ENCODE results near the gene TOMM40L.

The TOMM40L gene

DNA sequence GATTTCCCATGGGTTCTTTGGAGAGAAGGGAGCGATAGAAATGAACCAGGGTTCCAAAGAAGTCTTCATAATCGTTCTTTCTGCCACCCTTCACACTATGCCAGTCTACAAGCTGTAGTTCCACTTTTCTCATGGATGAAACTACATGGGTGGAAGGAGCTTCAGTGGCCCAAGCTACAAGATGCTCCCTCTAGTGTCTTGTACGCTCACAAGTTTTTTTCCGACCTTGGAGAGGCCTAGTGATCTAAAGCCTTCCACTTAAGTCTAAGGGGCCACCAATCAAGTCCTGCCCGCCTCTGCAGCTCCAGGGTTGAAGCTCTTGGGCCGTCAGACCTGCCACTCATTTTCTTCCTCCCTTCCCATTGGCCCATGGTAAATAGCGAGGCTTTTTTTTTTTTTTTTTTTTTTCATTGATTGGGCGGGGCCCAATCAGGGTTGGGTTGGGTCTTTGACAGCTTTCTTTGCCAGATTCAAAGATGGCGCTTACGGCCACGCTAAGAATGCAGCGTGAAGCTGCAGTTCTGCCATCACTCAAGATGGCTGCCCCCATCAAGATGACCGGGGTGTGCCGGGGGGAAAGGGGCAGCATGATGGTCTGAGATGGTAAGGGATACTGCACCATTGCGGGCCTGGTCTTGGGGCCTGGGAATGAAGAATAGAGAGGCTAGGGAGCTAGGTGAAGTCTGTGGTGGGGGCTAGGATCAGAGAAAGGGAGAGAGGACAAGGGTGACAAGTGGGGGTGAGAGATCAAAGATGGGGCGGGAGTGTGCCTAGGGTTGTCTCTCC is at the start of gene TOMM40L:
Gene TOMM40L (plus strand): TSS at position 527 of the 786 bp plus-strand sequence. CDS start 430 bp downstream, outside the sequence.
- no peak for DNase-seq

DNA sequence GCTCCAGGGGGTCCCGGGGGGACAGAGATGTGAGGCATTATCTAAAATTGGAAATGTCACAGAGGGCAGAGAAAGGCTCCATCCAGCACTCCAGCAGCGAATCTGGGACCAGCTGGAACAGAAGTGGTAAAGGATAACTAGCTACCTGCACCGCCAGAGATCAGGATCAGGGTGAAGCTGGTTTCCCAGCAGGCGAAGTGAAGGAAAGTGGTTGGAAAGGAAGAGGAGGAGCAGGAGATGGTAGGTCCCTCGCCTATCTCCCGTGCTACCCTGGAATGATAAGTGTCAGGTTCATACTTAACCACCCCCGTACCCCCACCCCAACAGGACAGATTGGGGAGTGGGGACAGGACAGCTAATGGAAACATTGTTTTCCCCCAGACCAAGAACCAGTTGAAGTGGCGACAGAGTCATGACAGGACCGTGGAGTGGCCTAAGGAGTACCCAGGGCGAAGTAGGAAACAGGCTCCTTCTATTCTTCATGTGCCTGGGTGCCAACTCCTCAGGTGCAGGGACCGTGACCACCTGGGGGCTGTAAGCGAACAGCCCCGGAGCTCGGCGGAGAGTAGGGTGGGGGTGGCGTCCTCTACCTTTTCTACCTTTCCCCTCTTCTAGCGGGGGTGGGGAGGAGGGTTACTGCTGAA is 49.3 kb upstream of the TOMM40L start:
- no peak for DNase-seq

DNA sequence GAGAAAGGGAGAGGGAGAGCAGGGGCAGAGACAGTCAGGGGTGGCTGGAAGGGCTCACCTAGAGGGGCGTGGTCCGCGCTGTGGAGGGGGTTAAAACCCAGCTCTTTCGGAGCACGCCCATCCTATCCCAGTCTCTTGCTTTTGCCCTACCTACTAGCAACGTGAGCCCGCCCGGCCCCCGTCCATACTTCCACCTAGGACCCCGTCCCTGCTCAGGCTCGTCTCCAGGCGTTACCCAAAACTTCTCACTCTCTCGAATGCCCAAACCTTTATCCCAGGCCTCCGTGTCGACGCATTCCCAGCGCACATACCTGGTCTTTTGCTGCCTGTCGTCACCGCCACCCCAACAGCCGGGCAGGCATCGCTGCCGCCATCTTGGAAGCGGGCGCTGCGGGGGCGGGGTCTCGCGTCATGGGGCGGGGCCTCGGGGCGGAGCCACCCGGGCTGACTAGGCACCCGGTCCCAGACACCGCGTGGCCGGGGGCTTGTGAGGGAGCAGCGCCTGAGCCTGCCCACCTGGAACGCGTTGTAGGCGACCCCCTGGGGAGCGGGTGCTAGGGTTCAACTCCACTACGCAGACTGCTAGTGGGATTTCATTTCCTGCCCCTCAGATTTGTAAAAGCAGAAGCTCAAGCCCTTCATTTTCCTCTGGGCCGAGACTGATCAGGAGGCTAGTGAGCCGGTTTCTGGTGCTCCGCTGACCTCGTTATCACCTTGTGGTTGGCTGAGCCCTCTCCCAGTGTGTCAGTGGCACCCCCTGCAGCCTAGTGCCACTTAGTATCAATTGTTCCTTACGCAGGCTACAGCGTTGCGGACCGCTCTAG is 48.5 kb upstream of the TOMM40L start, which contains the start of gene B4GALT3:
Gene B4GALT3 (minus strand): TSS at position 396 of the 824 bp plus-strand sequence. CDS start 1,447 bp downstream, outside the sequence.
- peak; percentile 61 for DNase-seq

DNA sequence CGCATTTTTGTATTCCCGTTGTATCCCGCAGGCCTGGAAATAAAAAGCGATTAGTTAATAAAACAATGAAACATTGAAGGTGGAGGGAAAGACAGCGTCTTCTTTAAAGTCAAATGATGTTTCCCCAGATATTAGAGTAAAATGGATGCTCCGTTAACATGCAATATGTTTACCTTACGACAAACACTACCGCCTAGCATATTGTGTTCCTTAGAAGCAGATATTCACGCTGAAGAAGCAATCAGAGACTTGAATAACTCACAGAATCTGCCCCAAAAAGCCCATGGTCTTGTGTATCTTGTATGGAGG is 48.0 kb upstream of the TOMM40L start:
- DNase-seq = no peak

DNA sequence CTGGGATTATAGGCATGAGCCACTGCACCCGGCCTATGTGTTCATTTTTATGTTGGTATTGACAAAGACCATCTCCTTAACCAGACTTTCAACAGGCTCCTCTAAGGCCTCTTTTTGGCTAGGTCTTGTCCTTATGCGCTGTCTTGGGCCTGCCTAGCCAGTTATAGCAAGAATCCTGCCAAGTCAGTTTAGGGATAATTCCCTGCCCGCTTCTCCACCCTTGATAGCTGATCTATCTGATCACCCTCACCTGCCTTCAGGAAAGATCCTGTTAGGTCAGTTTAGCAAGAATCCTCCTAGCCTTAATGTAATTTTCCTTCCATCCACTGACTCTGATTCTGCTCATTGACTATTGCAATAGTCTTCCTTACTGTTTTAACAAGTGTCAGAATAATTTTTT is 46.2 kb upstream of the TOMM40L start:
- no peak for DNase-seq

DNA sequence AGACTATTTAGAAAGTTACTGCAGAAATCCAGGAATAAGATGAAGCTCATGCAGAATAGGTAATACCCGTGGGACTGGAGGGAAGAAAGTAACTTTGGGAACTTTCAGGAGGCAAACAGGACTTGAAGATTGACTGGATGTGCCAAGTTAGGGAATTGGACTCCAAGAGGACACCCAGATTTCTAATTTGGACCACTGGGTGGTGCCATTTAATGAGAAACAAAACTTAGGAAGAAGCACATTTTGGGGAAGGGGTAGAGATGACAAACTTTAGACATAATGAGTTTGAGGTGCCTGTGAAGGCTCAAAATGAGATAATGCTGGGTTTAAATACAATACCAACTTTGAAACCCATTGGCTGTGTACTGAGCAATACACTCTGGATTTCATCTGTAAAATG is 45.2 kb upstream of the TOMM40L start:
- no peak for DNase-seq

GRCh38 chr1:161182214-161182613 is 43.6 kb upstream of the TOMM40L start:
- DNase-seq = no peak

GRCh38 chr1:161185282-161185682 is 40.6 kb upstream of the TOMM40L start:
- DNase-seq = no peak

GRCh38 chr1:161185732-161186311 is 40.0 kb upstream of the TOMM40L start:
- no peak for DNase-seq

- no peak for DNase-seq
Measured at GRCh38 chr1:161187311-161187710, 38.5 kb upstream of the TOMM40L start.

DNA sequence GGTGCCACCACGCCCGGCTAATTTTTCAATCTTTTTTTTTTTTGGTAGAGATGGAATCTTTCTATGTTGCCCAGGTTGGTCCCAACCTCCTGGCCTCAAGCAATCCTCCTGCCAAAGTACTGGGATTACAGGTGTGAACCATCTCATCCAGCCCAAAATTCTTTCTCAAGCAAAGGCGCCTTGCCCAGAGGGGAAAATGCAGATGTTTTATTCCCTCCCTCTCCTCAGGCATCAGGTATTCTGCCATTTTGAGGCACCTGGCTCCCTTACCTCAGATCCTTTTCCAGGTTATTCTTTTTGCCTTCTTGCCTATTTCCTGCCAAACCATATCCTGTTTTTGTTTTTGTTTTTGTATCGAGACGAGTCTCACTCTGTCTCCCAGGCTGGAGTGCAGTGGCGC is 37.5 kb upstream of the TOMM40L start:
- no peak for DNase-seq

DNA sequence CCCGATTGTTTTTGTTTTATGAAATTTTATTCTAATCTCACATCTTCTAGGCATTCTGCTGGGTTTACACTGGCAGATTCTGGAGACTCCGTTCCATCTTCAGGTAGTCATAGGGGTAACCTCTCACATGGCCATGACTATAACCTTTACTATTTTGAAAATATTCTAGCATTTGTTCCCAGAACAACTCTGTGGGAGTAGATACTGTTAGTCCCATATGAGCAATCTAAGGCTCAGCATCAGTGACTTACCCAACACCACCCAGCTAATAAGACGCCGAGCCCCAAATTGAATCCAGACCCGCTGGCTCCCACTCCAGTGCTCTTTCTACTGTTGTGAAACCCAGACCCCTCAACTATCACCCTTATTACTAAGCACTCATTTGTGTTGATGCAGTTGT is 36.8 kb upstream of the TOMM40L start:
- no peak for DNase-seq

DNA sequence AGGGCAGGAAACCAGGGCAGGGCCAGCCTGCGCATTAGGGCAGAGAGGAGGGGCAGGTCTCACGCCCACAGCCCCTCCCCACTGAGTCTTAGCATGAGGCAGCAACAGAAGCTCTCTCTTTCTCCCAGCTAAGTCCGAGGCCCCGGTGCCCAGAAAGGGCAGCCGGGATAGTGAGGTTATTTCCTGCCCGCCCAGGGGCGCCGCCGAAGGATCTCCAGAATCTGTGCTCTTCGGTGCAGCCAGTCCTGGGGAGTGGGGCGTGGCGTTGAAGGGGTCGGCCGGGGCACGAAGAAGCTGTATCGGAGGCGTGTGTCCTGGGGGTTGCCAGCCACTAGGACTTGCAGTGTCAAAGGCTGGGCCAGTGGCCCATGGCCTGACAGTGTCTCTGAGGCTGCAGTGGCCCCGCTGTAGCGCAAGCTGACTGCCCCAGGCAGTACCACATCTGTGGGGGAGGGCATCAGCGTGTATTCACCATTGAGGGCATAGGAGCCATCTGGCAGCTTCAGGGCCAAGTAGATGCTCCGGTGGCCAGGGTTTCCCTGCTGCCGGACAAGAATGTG is 34.8 kb upstream of the TOMM40L start:
- no peak for DNase-seq

GRCh38 chr1:161191971-161192370 is 33.9 kb upstream of the TOMM40L start:
- DNase-seq = no peak

DNA sequence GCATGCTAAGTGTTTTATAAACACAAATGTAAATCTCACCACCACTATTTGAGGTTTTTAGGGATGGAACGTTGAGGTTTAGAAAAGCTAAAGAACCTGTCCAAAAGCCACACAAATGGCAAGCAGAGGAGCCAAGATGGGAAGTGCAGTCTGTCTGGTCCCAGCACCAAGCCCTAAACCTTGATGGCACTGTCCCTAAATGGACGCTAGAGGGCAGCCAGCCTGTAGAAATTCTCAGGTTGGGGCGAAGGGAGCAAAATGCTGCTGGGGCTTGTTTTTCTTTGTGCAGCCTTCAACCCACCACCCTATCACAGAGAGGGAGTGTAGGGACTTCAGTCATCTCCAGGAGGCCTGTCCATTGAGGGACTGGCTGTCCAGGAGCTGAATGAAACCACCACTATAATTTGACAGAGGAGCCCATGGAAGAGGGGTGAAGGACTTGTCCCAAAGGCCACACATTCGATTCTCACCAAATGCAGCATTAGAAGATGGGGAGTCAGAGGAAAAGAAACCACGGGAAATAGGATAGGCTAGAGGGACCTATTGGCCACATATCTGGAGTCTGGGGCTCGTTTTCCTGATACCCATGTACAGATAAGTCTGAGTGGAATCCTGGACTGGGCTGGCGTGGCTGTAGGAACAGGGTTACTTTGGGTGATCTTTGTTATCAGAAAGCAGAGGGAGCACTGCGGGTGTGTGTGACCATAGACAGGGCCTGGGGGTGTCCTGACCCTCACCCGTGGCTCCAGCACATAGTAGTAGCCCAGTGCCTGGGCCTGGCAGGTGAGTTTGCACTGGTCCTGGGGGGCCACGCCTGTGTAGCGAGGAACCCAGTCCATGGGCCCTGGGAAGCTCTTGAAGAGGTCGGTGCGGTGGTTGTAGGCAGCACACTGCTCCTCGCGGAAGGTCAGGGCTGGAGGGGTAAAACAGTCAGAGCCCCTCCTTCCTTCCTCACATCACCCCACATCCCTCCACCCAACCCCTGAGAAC is 33.1 kb upstream of the TOMM40L start:
- no peak for DNase-seq

GRCh38 chr1:161193561-161194235 is 32.2 kb upstream of the TOMM40L start:
- no peak for DNase-seq

GRCh38 chr1:161195171-161195570 is 30.7 kb upstream of the TOMM40L start:
- no peak for DNase-seq

DNA sequence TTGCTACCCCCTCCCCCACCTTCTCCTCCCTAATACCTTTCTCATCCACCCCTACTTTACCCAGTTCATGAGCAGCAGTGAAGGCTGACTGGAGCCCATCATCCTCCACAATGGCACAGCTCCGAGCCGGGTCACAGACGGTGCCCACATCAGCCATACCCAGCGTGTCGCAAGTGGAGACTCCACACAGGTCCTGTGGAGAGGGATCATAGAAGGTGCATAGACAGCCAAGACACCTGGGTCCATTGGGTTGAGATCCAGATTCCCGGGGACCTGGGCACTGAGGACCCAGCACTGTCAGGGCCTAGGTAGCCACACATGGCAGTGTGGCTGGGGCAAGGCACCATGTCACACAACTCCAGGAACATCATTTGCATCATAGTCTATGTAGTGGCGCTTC is 29.7 kb upstream of the TOMM40L start:
- no peak for DNase-seq

DNA sequence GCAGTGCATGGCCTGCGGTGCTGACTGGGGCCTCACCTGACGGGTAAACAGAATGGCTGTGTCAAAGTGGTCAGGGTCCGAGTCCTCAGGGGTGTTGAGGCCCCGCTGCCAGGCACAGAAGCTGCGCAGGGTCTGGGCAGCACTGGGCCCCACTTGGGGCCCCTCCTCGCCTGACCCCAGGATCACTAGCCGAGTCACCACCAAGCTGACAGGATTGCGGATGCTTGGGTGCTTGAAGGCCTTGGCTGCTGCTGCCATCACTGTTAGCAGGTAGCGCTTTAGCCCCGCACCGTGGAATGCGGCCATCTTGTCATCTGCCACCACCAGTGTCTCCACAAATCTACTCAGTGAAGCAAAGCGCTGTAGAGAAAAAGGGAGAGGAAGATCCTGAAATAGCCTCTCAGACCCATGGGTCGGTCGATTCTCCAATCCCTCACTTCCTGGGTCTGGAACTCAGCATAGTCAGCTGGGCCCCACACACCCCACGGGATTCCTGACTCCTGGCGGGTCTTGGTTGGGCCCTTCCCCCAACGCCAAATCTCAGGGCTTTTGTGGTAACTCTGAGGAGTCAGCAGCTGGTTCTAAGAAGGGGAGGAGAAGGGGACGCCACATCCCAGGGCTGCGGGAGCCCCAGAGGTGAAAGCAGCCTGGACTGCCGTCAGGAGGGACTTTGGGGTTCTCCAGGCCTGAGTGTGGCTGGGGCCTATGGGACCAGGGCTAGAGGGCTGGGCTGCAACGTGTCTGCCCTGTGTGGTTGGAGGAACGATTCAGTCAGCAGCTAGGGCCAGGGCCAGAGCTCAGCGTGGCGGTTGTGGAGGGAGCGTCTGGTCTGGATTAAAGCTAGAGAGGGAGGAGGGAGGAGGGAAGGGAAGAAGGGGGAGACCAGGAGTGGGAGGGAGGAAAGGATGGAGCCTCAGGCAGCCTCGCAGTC is 29.1 kb upstream of the TOMM40L start:
- DNase-seq = no peak
